RWPE2 (cell line): ENCODE measurements around the gene MYEOV.

Experiments
- ATAC-seq: fragments of 200-7000 bp; cut with Tn5 transposase; 3 replicates; pipeline ENCODE4 v1.9.1; 2021; ENCODE audit warnings: low read depth
- DNase-seq: peaks from one replicate; pipeline ENCODE4 v3.0.0-alpha.2; 2020; ENCODE audit warnings: low spot score
- H3K27ac ChIP-seq: fragments of 450-650 bp; 2 replicates; pipeline ENCODE4 v1.5.1; 2017; ENCODE audit warnings: mild to moderate bottlenecking; ENCODE audit not compliant: poor library complexity, severe bottlenecking
- H3K27me3 ChIP-seq: fragments of 250-450 bp; sonication (Bioruptor Pico); 2 replicates; pipeline ENCODE4 v1.5.1; 2021; ENCODE audit warnings: mild to moderate bottlenecking, moderate library complexity; ENCODE audit not compliant: insufficient read depth, poor library complexity, severe bottlenecking
- H3K36me3 ChIP-seq: fragments of 250-450 bp; sonication (Bioruptor Pico); 2 replicates; pipeline ENCODE4 v1.5.1; 2020; ENCODE audit warnings: low read depth, mild to moderate bottlenecking, moderate library complexity
- H3K4me1 ChIP-seq: fragments of 250-450 bp; sonication (Bioruptor Pico); 2 replicates; pipeline ENCODE4 v1.5.1; 2021; ENCODE audit warnings: mild to moderate bottlenecking, moderate library complexity; ENCODE audit not compliant: insufficient read depth, poor library complexity, severe bottlenecking
- H3K4me3 ChIP-seq: fragments of 250-450 bp; sonication (Bioruptor Pico); 2 replicates; pipeline ENCODE4 v1.5.1; 2021; ENCODE audit warnings: mild to moderate bottlenecking, moderate library complexity; ENCODE audit not compliant: severe bottlenecking
- H3K9me3 ChIP-seq: fragments of 250-450 bp; sonication (Bioruptor Pico); 2 replicates; pipeline ENCODE4 v1.5.1; 2021; ENCODE audit warnings: mild to moderate bottlenecking, moderate library complexity; ENCODE audit not compliant: severe bottlenecking
- TF ChIP-seq, protein P1 (sequence below): fragments of 450-650 bp; IDR thresholded peaks from one replicate; pipeline ENCODE4 v1.5.1; 2017; ENCODE audit warnings: mild to moderate bottlenecking, moderate library complexity; ENCODE audit not compliant: poor library complexity, severe bottlenecking

MYEOV gene

DNA sequence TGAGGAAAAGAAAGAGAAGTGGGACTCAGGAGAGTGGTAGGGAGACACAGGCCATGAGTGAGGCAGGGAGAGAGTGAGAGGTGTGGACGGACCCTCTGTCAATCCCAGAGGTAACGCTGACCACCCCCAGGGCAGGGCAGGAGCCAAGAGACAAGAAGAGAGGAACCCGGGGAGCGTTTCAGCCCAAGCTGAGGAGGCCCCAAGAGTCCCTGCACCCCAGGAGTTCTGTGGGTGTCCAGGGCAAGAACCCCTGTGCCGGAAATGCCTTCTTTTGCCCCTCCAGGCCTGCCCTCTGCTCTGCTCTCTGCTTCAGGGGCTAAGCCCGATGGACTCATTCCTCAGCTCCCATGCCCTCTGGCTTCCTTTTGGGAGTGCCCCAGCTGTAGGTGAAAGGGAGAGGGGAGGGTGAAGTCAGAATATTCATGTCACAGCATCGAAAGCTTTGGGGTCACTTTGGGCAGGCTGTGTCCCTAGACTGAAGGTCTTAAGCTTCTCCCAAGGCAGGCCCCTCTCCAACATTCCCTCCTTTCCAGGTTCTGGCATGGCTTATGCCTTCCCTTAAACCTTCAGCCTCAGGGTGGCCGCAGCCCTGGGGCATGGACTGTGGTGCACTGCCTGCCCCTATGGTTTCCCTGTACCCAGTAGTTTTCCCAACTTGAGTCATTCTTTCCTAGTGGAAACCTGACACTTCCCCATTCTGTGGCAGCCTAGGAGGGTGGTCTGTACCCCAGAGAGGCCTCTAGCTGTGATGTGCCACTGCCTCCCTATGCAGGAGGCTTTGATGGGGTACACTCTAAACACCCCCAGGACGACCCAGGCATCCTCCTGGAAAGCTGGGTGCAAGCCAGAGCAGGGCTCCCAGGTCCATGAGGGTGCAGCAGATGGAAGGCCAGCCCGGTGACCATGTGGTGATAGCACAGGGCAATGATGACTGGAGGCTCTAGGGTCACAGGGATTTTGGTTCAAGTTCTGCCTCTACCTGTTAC lies 27.1 kb downstream of the MYEOV start:
- TF ChIP-seq, protein P1, sequence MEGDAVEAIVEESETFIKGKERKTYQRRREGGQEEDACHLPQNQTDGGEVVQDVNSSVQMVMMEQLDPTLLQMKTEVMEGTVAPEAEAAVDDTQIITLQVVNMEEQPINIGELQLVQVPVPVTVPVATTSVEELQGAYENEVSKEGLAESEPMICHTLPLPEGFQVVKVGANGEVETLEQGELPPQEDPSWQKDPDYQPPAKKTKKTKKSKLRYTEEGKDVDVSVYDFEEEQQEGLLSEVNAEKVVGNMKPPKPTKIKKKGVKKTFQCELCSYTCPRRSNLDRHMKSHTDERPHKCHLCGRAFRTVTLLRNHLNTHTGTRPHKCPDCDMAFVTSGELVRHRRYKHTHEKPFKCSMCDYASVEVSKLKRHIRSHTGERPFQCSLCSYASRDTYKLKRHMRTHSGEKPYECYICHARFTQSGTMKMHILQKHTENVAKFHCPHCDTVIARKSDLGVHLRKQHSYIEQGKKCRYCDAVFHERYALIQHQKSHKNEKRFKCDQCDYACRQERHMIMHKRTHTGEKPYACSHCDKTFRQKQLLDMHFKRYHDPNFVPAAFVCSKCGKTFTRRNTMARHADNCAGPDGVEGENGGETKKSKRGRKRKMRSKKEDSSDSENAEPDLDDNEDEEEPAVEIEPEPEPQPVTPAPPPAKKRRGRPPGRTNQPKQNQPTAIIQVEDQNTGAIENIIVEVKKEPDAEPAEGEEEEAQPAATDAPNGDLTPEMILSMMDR, result no peak
- DNase-seq (peak; percentile 29), ATAC-seq (peak; percentile 37; the same call in 1 of the 3 replicates)
- Histone ChIP-seq H3K4me1 (peaks cover 13% of the 10 kb centered on the region), H3K27ac (peak overlapping the region; percentile 40), H3K36me3 (no peaks in the 10 kb centered on the region), H3K27me3 (no peaks in the 10 kb centered on the region), H3K9me3 (no peaks in the 10 kb centered on the region), H3K4me3 (no peak overlapping the region)

- ATAC-seq (peak; percentile 51; the same call in 2 of the 3 replicates), DNase-seq (peak; percentile 38)
- Histone ChIP-seq H3K36me3 (no peaks in the 10 kb centered on the region), H3K27ac (peak overlapping the region; percentile 40), H3K9me3 (no peaks in the 10 kb centered on the region), H3K27me3 (no peaks in the 10 kb centered on the region), H3K4me3 (no peak overlapping the region), H3K4me1 (peaks cover 13% of the 10 kb centered on the region)
- TF ChIP-seq, protein P1, result no peak
These were observed 28.0 kb downstream of the MYEOV start for GRCh38 chr11:69321877-69322361.

GRCh38 chr11:69325446-69325845 lies 31.5 kb downstream of the MYEOV start:
- no peaks in the 10 kb centered on the region for H3K36me3 ChIP-seq
- H3K4me1 ChIP-seq, result peaks cover 13% of the 10 kb centered on the region
- no peak for ATAC-seq
- H3K4me3 ChIP-seq, result no peak overlapping the region
- no peak for DNase-seq
- H3K9me3 ChIP-seq, result no peaks in the 10 kb centered on the region
- no peaks in the 10 kb centered on the region for H3K27me3 ChIP-seq
- TF ChIP-seq, protein P1, result no peak
- H3K27ac ChIP-seq, result no peak overlapping the region

DNA sequence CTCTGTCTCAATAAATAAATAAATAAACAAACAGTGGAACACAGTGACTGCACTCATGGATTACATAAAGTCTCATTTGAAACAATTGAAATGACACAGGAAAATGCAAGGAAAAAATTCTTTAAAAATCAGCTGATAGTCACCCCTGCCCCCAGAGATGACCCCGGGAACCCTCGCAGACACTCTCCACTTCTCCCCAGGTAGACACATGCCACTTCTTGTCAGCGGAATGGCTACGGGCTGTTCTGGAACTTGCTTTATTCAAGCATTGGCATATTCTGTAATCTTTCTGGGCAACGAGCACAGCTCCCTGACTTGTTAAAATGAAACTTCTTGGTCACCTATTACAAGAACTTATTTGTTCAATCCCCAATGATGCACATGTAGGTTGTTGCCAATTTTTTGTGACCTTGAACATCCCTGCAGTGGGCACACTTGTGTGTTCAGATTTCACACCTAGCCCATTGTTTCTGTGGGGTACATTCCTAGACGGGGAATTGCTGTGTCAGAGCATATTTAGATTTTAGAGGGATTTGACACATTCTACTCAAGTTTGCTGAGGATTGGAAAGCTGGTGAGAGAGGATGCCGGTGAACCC lies 32.8 kb downstream of the MYEOV start:
- Histone ChIP-seq H3K27me3 (no peaks in the 10 kb centered on the region), H3K27ac (no peak overlapping the region), H3K4me3 (no peak overlapping the region), H3K4me1 (peaks cover 4% of the 10 kb centered on the region), H3K9me3 (no peaks in the 10 kb centered on the region), H3K36me3 (no peaks in the 10 kb centered on the region)
- ATAC-seq, result no peak
- TF ChIP-seq, protein P1, result no peak
- no peak for DNase-seq
